Measurements from ENCODE around the gene NUCB2.
A peak's percentile ranks its signal among the peaks of the same experiment; 100 is the strongest.

Gene NUCB2

GRCh38 chr11:17343907-17344306, 67.4 kb downstream of the NUCB2 start:
- peak in 1 of 2 experiments; percentile 7 for DNase-seq

GRCh38 chr11:17347676-17348075, 71.1 kb downstream of the NUCB2 start:
- no peak for DNase-seq

GRCh38 chr11:17350455-17351171, 74.1 kb downstream of the NUCB2 start:
- DNase-seq: no peak

- no peak for DNase-seq
These were observed 74.6 kb downstream of the NUCB2 start for GRCh38 chr11:17351172-17351509.

GRCh38 chr11:17351510-17352176, 75.1 kb downstream of the NUCB2 start, which contains the start of gene NCR3LG1:
Gene NCR3LG1, plus strand, starts transcription at chr11:17351800. Its CDS starts 170 bp downstream, at chr11:17351970.
- DNase-seq: peak; percentile 60 to 69

- peak; percentile 55 to 60 for DNase-seq
These were observed 76.6 kb downstream of the NUCB2 start for GRCh38 chr11:17352950-17353820.

- DNase-seq: no peak
These were observed 77.5 kb downstream of the NUCB2 start for GRCh38 chr11:17353821-17354600.

- peak; percentile 45 to 47 for DNase-seq
These were observed 78.1 kb downstream of the NUCB2 start for GRCh38 chr11:17354601-17354991.

GRCh38 chr11:17366495-17366894, 90.0 kb downstream of the NUCB2 start:
- DNase-seq: no peak

- DNase-seq: no peak
These were observed 92.0 kb downstream of the NUCB2 start for GRCh38 chr11:17368551-17368950.

- no peak for DNase-seq
These were observed 92.6 kb downstream of the NUCB2 start for GRCh38 chr11:17369094-17369493.

- DNase-seq: no peak
These were observed 93.2 kb downstream of the NUCB2 start for GRCh38 chr11:17369684-17370243.

- no peak for DNase-seq
These were observed 95.1 kb downstream of the NUCB2 start for GRCh38 chr11:17371614-17372013.

- no peak for DNase-seq
These were observed 99.0 kb downstream of the NUCB2 start for GRCh38 chr11:17375547-17375946.

- DNase-seq: no peak
These were observed 100.0 kb downstream of the NUCB2 start for GRCh38 chr11:17376493-17376892.

- no peak for DNase-seq
These were observed 102.1 kb downstream of the NUCB2 start for GRCh38 chr11:17378655-17379054.

- DNase-seq: no peak
These were observed 103.0 kb downstream of the NUCB2 start for GRCh38 chr11:17379383-17380180.

- DNase-seq: no peak
These were observed 104.6 kb downstream of the NUCB2 start for GRCh38 chr11:17381156-17381555.
